PFSK-1 (cell line): ENCODE data around the gene SIRPB1.

Experiments used
- POLR2AphosphoS5 ChIP-seq: IDR thresholded peaks from 2 replicates; pipeline ENCODE4 v1.6.1; 2012; ENCODE audit warnings: low read depth, mild to moderate bottlenecking, control low read depth, low read length, moderate library complexity
- TAF1 ChIP-seq: IDR thresholded peaks from 2 replicates; pipeline ENCODE4 v1.6.1; 2012; ENCODE audit warnings: low read length, control low read depth, borderline replicate concordance; ENCODE audit not compliant: insufficient read depth

- TF ChIP-seq POLR2AphosphoS5 (no peak), TAF1 (no peak)
Measured at GRCh38 chr20:1618954-1619540, 762 bp downstream of the SIRPB1 start.
